Transverse colon (tissue), 4 donors: ENCODE data around the gene WIPF1. TPM values are rescaled to one million over a fixed set of nuclear protein-coding genes. Genes with fewer than 3 reads are reported as not detected.

Experiments
- DNase-seq: peaks from one replicate; pipeline ENCODE4 v3.0.0-alpha.2; 2019
- H3K27ac ChIP-seq, 4 donors: fragments of 200-600 bp; sonication (generic); 2 replicates each; pipeline ENCODE4 v1.5.1; 2016 to 2018; ENCODE audit warnings: inconsistent platforms in 4 of 4
- H3K27me3 ChIP-seq: fragments of 200-600 bp; sonication (generic); 2 replicates; pipeline ENCODE4 v1.5.1; 2017; ENCODE audit warnings: inconsistent platforms
- H3K36me3 ChIP-seq, 4 donors: fragments of 200-600 bp; sonication (generic); 2 replicates each; pipeline ENCODE4 v1.5.1; 2017 to 2019; ENCODE audit warnings: inconsistent platforms in 4 of 4
- H3K4me1 ChIP-seq, 4 donors: fragments of 200-600 bp; sonication (generic); 2 replicates each; pipeline ENCODE4 v1.5.1; 2017 to 2020; ENCODE audit warnings: inconsistent platforms in 4 of 4
- H3K4me3 ChIP-seq, 4 donors: fragments of 200-600 bp; sonication (generic); 1 replicate in 1 of 4; 2 replicates in 3 of 4; pipeline versions ENCODE4 v1.5.1 to v1.6.1; 2017 to 2019; ENCODE audit warnings: inconsistent platforms in 4 of 4
- H3K9me3 ChIP-seq, 2 donors: fragments of 200-600 bp; sonication (generic); 2 replicates each; pipeline ENCODE4 v1.5.1; 2017 to 2019; ENCODE audit warnings: inconsistent platforms in 2 of 2
- CTCF ChIP-seq, 5 experiments: fragments of 200-600 bp in 3 of 5; fragments of 450-650 bp in 2 of 5; sonication (generic) in 3 of 5; IDR thresholded peaks; 1 replicate in 2 of 5; 2 replicates in 3 of 5; pipeline ENCODE4 v1.5.1; 2016 to 2017; ENCODE audit warnings: antibody characterized with exemption in 5 of 5, inconsistent platforms in 3 of 5, mild to moderate bottlenecking in 2 of 5, moderate library complexity in 1 of 5
- EP300 ChIP-seq: sonication (generic); formaldehyde crosslinking; IDR thresholded peaks from one replicate; pipeline ENCODE4 v1.6.1; 2017; ENCODE audit warnings: antibody characterized with exemption, low read depth
- POLR2A ChIP-seq: fragments of 450-650 bp; IDR thresholded peaks from one replicate; pipeline ENCODE4 v1.6.1; 2016; ENCODE audit warnings: antibody characterized with exemption, mild to moderate bottlenecking, moderate library complexity
- POLR2AphosphoS5 ChIP-seq, 3 donors: sonication (generic); formaldehyde crosslinking; IDR thresholded peaks; one replicate each; pipeline ENCODE4 v1.6.1; 2016; ENCODE audit warnings: antibody characterized with exemption in 3 of 3
- WGBS, 2 donors: methylation state at CpG; one replicate each; pipeline ENCODE4 v1.1.5; 2018; ENCODE audit warnings: low coverage in 1 of 2; 5-methylcytosine and 5-hydroxymethylcytosine counted together
- in situ Hi-C, 4 donors: fragments of 200-750 bp; cut with MboI; loops; one replicate each; pipeline versions ENCODE4 v1.15.0 to v1.15.1; 2017; ENCODE audit warnings: low sequenced_read_pairs in 3 of 4, low pct_ligation_motif_present in 1 of 4, low pct_unique_long_range_greater_than_20kb in 1 of 4
- intact Hi-C: fragments of 100-400 bp; cut with DNase I; formaldehyde crosslinking; loops from one replicate; pipeline ENCODE4 v1.15.1; 2023; ENCODE audit warnings: low total_unique reads
- total RNA-seq, 4 donors: library from RNA; depleted of rRNA; stranded (reverse); fragments of >200 nt; gene quantifications; one replicate each; pipeline ENCODE4 v1.1.0, GENCODE V29; 2016

WIPF1 gene
- total RNA-seq, 4 donors from 2014 or later: 8.5 to 32.6 (median 16.1) TPM

GRCh38 chr2:174540893-174541292 lies 56.7 kb downstream of the WIPF1 start:
- in situ Hi-C loops: no loop called here
- Histone ChIP-seq H3K27me3 (no peaks in the 10 kb centered on the region), H3K4me3 (no peak overlapping the region), H3K36me3 (no peaks in the 10 kb centered on the region), H3K4me1 (no peaks in the 10 kb centered on the region), H3K27ac (no peak overlapping the region), H3K9me3 (no peaks in the 10 kb centered on the region)
- 82 to 93% methylated on average over 5 of the region's 5 CpGs for whole genome bisulfite sequencing, 2 donors
- no peak for DNase-seq
- intact Hi-C loops: no loop called here
- TF ChIP-seq POLR2AphosphoS5 (IDR thresholded peaks at IDR 0.05) (no peak), POLR2A (no peak), CTCF (IDR thresholded peaks at IDR 0.05) (no peak), EP300 (no peak)

- H3K4me3 ChIP-seq: no peak overlapping the region
- H3K27ac ChIP-seq: no peak overlapping the region
- intact Hi-C loops: no loop called here
- in situ Hi-C loops: no loop called here
- H3K36me3 ChIP-seq: no peaks in the 10 kb centered on the region
- H3K4me1 ChIP-seq: no peaks in the 10 kb centered on the region
- WGBS, 2 donors: 74 to 80% methylated on average over 9 to 11 of the region's 11 CpGs
- no peaks in the 10 kb centered on the region for H3K27me3 ChIP-seq
- no peak for TF ChIP-seq EP300
- TF ChIP-seq POLR2A: no peak
- TF ChIP-seq POLR2AphosphoS5 (IDR thresholded peaks at IDR 0.05): no peak
- no peak for TF ChIP-seq CTCF (IDR thresholded peaks at IDR 0.05)
- no peaks in the 10 kb centered on the region for H3K9me3 ChIP-seq
- DNase-seq: peak; percentile 13
Measured at GRCh38 chr2:174535757-174536703, 61.6 kb downstream of the WIPF1 start.

GRCh38 chr2:174535083-174535482 lies 62.5 kb downstream of the WIPF1 start:
- Histone ChIP-seq H3K4me3 (no peak overlapping the region), H3K27ac (no peak overlapping the region), H3K4me1 (no peaks in the 10 kb centered on the region), H3K9me3 (no peaks in the 10 kb centered on the region), H3K36me3 (no peaks in the 10 kb centered on the region), H3K27me3 (no peaks in the 10 kb centered on the region)
- 70 to 73% methylated on average over 1 to 3 of the region's 3 CpGs for WGBS, 2 donors
- in situ Hi-C loops (no loop called here), intact Hi-C loops (no loop called here)
- DNase-seq: no peak
- TF ChIP-seq CTCF (IDR thresholded peaks at IDR 0.05): no peak
- no peak for TF ChIP-seq EP300
- TF ChIP-seq POLR2A: no peak
- TF ChIP-seq POLR2AphosphoS5 (IDR thresholded peaks at IDR 0.05): no peak

- in situ Hi-C loops (no loop called here), intact Hi-C loops (no loop called here)
- H3K4me1 ChIP-seq: no peaks in the 10 kb centered on the region
- no peak for DNase-seq
- no peaks in the 10 kb centered on the region for H3K27me3 ChIP-seq
- 84% methylated on average over 4 of the region's 4 CpGs for WGBS, 2 donors
- no peak overlapping the region for H3K4me3 ChIP-seq
- TF ChIP-seq EP300 (no peak), POLR2AphosphoS5 (IDR thresholded peaks at IDR 0.05) (no peak), CTCF (IDR thresholded peaks at IDR 0.05) (no peak), POLR2A (no peak)
- H3K36me3 ChIP-seq: no peaks in the 10 kb centered on the region
- H3K27ac ChIP-seq: no peak overlapping the region
- no peaks in the 10 kb centered on the region for H3K9me3 ChIP-seq
Measured at GRCh38 chr2:174529916-174530315, 67.7 kb downstream of the WIPF1 start.
